Astrocyte (in vitro differentiated cells and primary cell): Measurements from ENCODE around the gene ATP6V1G2. TPM values are rescaled to one million over a fixed set of nuclear protein-coding genes. Genes with fewer than 3 reads are reported as not detected.

Experiments
- DNase-seq: peaks from one replicate; pipeline ENCODE4 v3.0.0-alpha.2; 2010; ENCODE audit warnings: low read depth
- FAIRE-seq: peaks from 2 replicates; lab custom pipeline; 2011; peaks lifted over from hg19 to GRCh38; lab: Jason Lieb, UNC
- H2AFZ ChIP-seq: 2 replicates; pipeline ENCODE4 v1.6.0; 2012; ENCODE audit warnings: low read depth, low read length, inconsistent platforms
- H3K27ac ChIP-seq: 2 replicates; pipeline ENCODE4 v1.5.1; 2011; ENCODE audit warnings: low read depth, low read length, inconsistent platforms
- H3K27me3 ChIP-seq: 2 replicates; pipeline ENCODE4 v1.6.0; 2011; ENCODE audit warnings: low read length, inconsistent platforms; ENCODE audit not compliant: insufficient read depth
- H3K36me3 ChIP-seq: 2 replicates; pipeline ENCODE4 v1.5.1; 2011; ENCODE audit warnings: low read length, inconsistent platforms; ENCODE audit not compliant: insufficient read depth
- H3K4me1 ChIP-seq: 2 replicates; pipeline ENCODE4 v1.5.1; 2011; ENCODE audit warnings: low read length, inconsistent platforms; ENCODE audit not compliant: insufficient read depth
- H3K4me2 ChIP-seq: 2 replicates; pipeline ENCODE4 v1.6.0; 2012; ENCODE audit warnings: low read length, inconsistent platforms
- H3K4me3 ChIP-seq: 2 replicates; pipeline ENCODE4 v1.5.1; 2011; ENCODE audit warnings: low read depth, mild to moderate bottlenecking, low read length, inconsistent platforms; ENCODE audit not compliant: insufficient read depth
- H3K79me2 ChIP-seq: 2 replicates; pipeline ENCODE4 v1.6.0; 2012; ENCODE audit warnings: mild to moderate bottlenecking, low read length, inconsistent platforms; ENCODE audit not compliant: insufficient read depth
- H3K9ac ChIP-seq: 2 replicates; pipeline ENCODE4 v1.6.0; 2012; ENCODE audit warnings: mild to moderate bottlenecking, low read length, inconsistent platforms
- H3K9me3 ChIP-seq: 2 replicates; pipeline ENCODE4 v1.5.1; 2012; ENCODE audit warnings: low read depth, mild to moderate bottlenecking, low read length, inconsistent platforms; ENCODE audit not compliant: insufficient read depth
- H4K20me1 ChIP-seq: 2 replicates; pipeline ENCODE4 v1.6.0; 2012; ENCODE audit warnings: low read length, inconsistent platforms; ENCODE audit not compliant: insufficient read depth
- H3K27ac Mint-ChIP-seq: one replicate; pipeline ENCODE4 v1.8.0; 2021; ENCODE audit warnings: mild to moderate bottlenecking, mixed read lengths; ENCODE audit not compliant: unreplicated experiment
- H3K27me3 Mint-ChIP-seq: one replicate; pipeline ENCODE4 v1.8.0; 2021; ENCODE audit warnings: low read depth, mixed read lengths; ENCODE audit not compliant: unreplicated experiment
- H3K36me3 Mint-ChIP-seq: one replicate; pipeline ENCODE4 v1.8.0; 2021; ENCODE audit warnings: low read depth, mixed read lengths; ENCODE audit not compliant: unreplicated experiment
- H3K4me1 Mint-ChIP-seq: one replicate; pipeline ENCODE4 v1.8.0; 2021; ENCODE audit warnings: low read depth, mixed read lengths; ENCODE audit not compliant: unreplicated experiment
- H3K4me3 Mint-ChIP-seq: one replicate; pipeline ENCODE4 v1.8.0; 2021; ENCODE audit warnings: mild to moderate bottlenecking, moderate library complexity, mixed read lengths; ENCODE audit not compliant: unreplicated experiment
- H3K9me3 Mint-ChIP-seq: one replicate; pipeline ENCODE4 v1.8.0; 2021; ENCODE audit warnings: mild to moderate bottlenecking, mixed read lengths; ENCODE audit not compliant: unreplicated experiment
- CTCF ChIP-seq: IDR thresholded peaks from 2 replicates; pipeline ENCODE4 v1.5.1; 2011; ENCODE audit warnings: low read depth, mild to moderate bottlenecking, inconsistent platforms, low read length, moderate library complexity; ENCODE audit not compliant: insufficient read depth
- EZH2 ChIP-seq: IDR thresholded peaks from 2 replicates; pipeline ENCODE4 v1.6.1; 2012; ENCODE audit warnings: mild to moderate bottlenecking, low read length, inconsistent platforms; ENCODE audit not compliant: insufficient read depth
- total RNA-seq: library from RNA; stranded (reverse); gene quantifications from 2 replicates; pipeline ENCODE4 v1.2.1, GENCODE V29; 2021

The ATP6V1G2 gene
- total RNA-seq, 1 donor from 2014 or later = 2.6 TPM

DNA sequence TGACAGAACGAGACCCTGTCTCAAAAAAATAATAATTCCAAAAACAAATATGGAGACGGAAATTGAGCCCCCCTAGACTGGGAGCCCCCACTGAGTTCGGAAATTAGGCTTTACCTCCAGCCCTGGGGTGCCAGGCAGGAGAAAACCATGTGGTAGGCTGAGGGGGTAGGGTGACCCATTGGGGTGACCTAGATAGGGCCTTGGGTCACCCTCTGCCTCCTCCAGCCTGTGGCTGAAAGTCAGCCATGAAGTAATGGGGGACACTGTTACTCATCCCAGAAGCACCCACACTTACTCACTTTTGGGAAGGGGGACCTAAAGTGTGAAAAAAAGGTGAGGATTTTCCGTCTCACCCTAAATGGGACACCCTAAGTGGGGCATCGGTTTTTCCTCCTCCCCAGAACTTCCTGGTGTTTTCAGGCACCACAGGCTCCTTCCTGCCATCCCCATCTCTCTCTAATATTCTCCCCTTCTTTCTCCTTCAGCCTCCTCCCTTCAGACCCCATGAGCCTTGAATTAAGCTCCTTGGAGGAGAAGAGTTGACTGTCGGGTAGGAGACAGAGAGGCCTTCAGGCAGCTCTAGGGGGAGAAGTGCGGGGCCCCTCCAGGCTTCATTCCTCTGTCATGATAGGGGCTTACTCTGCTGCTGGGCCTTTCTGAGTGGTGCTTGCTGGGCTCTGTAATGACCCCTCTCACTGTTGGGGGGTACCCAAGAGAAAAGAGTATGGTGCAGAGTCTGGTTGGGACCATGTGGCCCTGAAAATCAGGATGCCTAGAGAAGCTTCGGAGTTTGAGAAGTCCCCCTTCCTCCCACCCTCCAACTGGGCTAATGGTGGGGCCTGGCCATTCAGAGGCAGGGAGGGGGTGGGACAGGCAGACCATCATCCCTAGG is 33.4 kb upstream of the ATP6V1G2 start:
- no peaks in the 10 kb centered on the region for H3K36me3 Mint-ChIP-seq
- H3K9me3 Mint-ChIP-seq = no peaks in the 10 kb centered on the region
- no peaks in the 10 kb centered on the region for H3K79me2 ChIP-seq
- FAIRE-seq (no peak), DNase-seq (no peak)
- no peak overlapping the region for H3K27ac ChIP-seq
- H3K4me3 Mint-ChIP-seq = peak overlapping the region; percentile 58
- H3K4me3 ChIP-seq = no peak overlapping the region
- peaks cover 6% of the 10 kb centered on the region for H3K4me1 Mint-ChIP-seq
- peak overlapping the region; percentile 98 for H2AFZ ChIP-seq
- no peaks in the 10 kb centered on the region for H3K9me3 ChIP-seq
- TF ChIP-seq EZH2 (no peak), CTCF (no peak)
- H4K20me1 ChIP-seq = no peaks in the 10 kb centered on the region
- H3K36me3 ChIP-seq = no peaks in the 10 kb centered on the region
- H3K4me1 ChIP-seq = peaks cover 11% of the 10 kb centered on the region
- no peaks in the 10 kb centered on the region for H3K27me3 ChIP-seq
- H3K9ac ChIP-seq = no peak overlapping the region
- no peak overlapping the region for H3K27ac Mint-ChIP-seq
- H3K27me3 Mint-ChIP-seq = peaks cover 15% of the 10 kb centered on the region
- H3K4me2 ChIP-seq = peak overlapping the region; percentile 95

DNA sequence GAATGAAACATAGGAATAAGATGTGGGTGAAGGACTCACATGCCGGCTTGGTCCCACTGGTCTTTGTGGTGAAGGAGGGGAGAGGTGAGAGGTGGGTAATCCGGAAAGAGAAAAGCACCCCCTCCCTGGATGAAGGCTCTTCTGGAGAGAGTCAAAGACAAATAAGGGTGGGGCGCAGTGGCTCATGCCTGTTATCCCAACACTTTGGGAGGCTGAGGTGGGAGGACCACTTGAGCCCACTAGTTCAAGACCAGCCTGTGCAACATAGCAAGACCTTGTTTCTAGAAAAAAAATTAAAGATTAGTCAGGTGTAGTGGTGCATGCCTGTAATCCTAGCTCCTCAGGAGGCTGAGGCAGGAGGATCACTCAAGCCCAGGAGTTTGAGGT is 32.7 kb upstream of the ATP6V1G2 start:
- H3K27ac ChIP-seq = no peak overlapping the region
- peaks cover 15% of the 10 kb centered on the region for H3K27me3 Mint-ChIP-seq
- no peak overlapping the region for H3K4me2 ChIP-seq
- H3K27me3 ChIP-seq = peaks cover 3% of the 10 kb centered on the region
- peaks cover 8% of the 10 kb centered on the region for H3K4me1 Mint-ChIP-seq
- no peaks in the 10 kb centered on the region for H3K36me3 ChIP-seq
- FAIRE-seq (no peak), DNase-seq (no peak)
- no peaks in the 10 kb centered on the region for H3K9me3 Mint-ChIP-seq
- H2AFZ ChIP-seq = no peak overlapping the region
- H3K4me3 Mint-ChIP-seq = no peak overlapping the region
- no peaks in the 10 kb centered on the region for H3K9me3 ChIP-seq
- H3K27ac Mint-ChIP-seq = no peak overlapping the region
- H3K4me3 ChIP-seq = no peak overlapping the region
- no peaks in the 10 kb centered on the region for H4K20me1 ChIP-seq
- no peaks in the 10 kb centered on the region for H3K36me3 Mint-ChIP-seq
- no peaks in the 10 kb centered on the region for H3K79me2 ChIP-seq
- TF ChIP-seq EZH2 = no peak
- TF ChIP-seq CTCF = no peak
- H3K9ac ChIP-seq = no peak overlapping the region
- H3K4me1 ChIP-seq = peaks cover 11% of the 10 kb centered on the region
